Ectodermal cell (in vitro differentiated cells): ENCODE results near the gene GDPGP1.

Experiments
- H3K27ac ChIP-seq: 2 replicates; pipeline ENCODE4 v1.7.0; 2013; ENCODE audit warnings: mild to moderate bottlenecking, low read depth, low read length; ENCODE audit not compliant: insufficient read depth, poor library complexity, severe bottlenecking
- H3K27me3 ChIP-seq: 2 replicates; pipeline ENCODE4 v1.7.0; 2013; ENCODE audit warnings: mild to moderate bottlenecking, low read length; ENCODE audit not compliant: insufficient read depth, control insufficient read depth, poor library complexity, severe bottlenecking
- H3K36me3 ChIP-seq: one replicate; pipeline ENCODE4 v1.7.0; 2013; ENCODE audit warnings: low read length; ENCODE audit not compliant: control insufficient read depth, insufficient read depth
- H3K4me1 ChIP-seq: one replicate; pipeline ENCODE4 v1.7.0; 2013; ENCODE audit warnings: low read length; ENCODE audit not compliant: control insufficient read depth, insufficient read depth
- H3K4me3 ChIP-seq: 2 replicates; pipeline ENCODE4 v1.7.0; 2013; ENCODE audit warnings: low read depth, low read length, control low read depth; ENCODE audit not compliant: insufficient read depth
- H3K9me3 ChIP-seq: 2 replicates; pipeline ENCODE4 v1.7.0; 2013; ENCODE audit warnings: mild to moderate bottlenecking, low read length, moderate library complexity; ENCODE audit not compliant: control insufficient read depth
- WGBS, 2 experiments: methylation state at CpG; one replicate each; pipeline ENCODE4 v1.1.7; 2013; ENCODE audit warnings: missing lambda C conversion rate in 2 of 2; 5-methylcytosine and 5-hydroxymethylcytosine counted together

The GDPGP1 gene

DNA sequence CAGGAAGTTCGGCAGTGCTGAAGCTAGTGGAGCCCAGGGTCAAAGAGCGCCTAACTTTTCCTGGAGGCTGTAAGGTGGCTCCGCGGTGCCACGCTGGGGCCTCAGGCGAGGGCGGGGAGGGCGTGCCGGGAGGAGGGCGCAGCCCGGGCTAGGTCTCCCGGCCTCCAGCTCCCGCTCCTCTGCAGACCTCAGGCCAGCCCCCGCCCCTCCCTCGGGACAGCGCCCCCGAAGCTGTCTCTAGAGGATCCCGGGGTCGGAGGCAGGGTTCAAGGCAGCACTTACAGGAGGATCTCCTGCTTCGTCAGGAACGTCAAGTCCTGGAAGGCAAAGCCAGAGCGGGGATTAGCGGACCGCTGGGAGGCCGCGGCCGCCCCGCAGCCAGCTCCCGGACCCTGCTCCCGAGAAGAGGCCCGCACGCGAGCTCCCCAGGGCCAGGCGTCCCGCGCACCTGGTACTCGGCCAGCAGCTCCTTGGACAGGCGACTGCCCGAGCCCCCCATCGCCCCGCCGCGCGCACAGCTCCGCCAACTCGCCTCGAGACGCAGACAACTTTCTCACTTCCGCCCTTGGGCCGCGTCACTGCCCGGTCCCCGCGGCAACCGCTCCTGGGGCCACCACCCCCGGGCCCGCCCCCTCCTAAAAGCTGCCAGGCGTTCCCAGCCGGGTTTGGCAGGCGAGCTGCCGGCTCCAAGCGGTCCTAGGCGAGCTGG is 468 bp upstream of the GDPGP1 start, which contains the start of gene CIB1:
TSS of gene CIB1 (minus strand) at position 555 of the 709 bp plus-strand sequence. CDS start at position 499, 56 bp downstream.
- no peaks in the 10 kb centered on the region for H3K36me3 ChIP-seq
- H3K4me3 ChIP-seq, result peak within 1 kb of the TSS; percentile 82
- H3K9me3 ChIP-seq, result no peaks in the 10 kb centered on the region
- 0% methylated on average over 63 of the region's 63 CpGs for WGBS, 2 experiments
- H3K4me1 ChIP-seq, result peaks cover 7% of the 10 kb centered on the region
- peak within 1 kb of the TSS; percentile 13 for H3K27ac ChIP-seq
- H3K27me3 ChIP-seq, result peaks cover 10% of the 10 kb centered on the region

DNA sequence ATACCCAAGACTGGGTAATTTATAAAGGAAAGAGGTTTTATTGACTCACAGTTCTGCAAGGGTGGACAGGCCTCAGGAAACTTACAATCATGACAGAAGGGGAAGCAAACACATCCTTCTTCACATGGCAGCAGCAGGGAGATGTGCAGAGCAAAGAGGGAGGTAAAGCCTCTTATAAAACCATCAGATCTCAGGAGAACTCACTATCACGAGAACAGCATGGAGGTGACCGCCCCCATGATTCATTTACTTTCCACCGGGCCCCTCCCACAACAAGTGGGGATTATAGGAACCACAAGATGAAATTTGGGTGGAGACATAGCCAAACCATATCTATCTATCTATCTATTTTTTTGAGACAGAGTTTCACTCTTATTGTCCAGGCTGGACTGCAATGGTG is 5.4 kb downstream of the GDPGP1 start:
- Histone ChIP-seq H3K27ac (no peak overlapping the region), H3K9me3 (no peaks in the 10 kb centered on the region), H3K27me3 (no peaks in the 10 kb centered on the region), H3K4me3 (no peak overlapping the region), H3K36me3 (no peaks in the 10 kb centered on the region), H3K4me1 (peaks cover 6% of the 10 kb centered on the region)
- WGBS, 2 experiments, result 84 to 95% methylated on average over 3 of the region's 3 CpGs

DNA sequence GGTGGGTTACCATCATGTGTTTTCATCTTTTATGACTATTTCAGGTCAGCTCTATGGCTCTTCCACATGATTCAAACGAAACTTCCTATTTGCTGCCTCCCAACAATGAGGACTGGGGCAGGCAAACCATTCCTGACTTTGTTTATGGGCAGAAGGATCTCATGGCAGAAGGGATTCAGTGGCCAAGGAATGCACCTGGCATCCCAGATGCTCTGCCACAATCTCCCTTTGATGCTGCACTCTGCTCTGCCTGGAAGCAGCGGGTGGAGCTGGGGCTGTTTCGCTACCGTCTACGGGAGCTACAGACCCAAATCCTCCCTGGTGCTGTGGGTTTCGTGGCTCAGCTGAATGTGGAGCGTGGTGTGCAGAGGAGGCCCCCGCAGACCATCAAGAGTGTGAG is 6.8 kb downstream of the GDPGP1 start:
- Histone ChIP-seq H3K27me3 (no peaks in the 10 kb centered on the region), H3K9me3 (no peaks in the 10 kb centered on the region), H3K27ac (no peak overlapping the region), H3K4me1 (no peaks in the 10 kb centered on the region), H3K36me3 (no peaks in the 10 kb centered on the region), H3K4me3 (no peak overlapping the region)
- WGBS, 2 experiments, result 91 to 93% methylated on average over 8 of the region's 8 CpGs

DNA sequence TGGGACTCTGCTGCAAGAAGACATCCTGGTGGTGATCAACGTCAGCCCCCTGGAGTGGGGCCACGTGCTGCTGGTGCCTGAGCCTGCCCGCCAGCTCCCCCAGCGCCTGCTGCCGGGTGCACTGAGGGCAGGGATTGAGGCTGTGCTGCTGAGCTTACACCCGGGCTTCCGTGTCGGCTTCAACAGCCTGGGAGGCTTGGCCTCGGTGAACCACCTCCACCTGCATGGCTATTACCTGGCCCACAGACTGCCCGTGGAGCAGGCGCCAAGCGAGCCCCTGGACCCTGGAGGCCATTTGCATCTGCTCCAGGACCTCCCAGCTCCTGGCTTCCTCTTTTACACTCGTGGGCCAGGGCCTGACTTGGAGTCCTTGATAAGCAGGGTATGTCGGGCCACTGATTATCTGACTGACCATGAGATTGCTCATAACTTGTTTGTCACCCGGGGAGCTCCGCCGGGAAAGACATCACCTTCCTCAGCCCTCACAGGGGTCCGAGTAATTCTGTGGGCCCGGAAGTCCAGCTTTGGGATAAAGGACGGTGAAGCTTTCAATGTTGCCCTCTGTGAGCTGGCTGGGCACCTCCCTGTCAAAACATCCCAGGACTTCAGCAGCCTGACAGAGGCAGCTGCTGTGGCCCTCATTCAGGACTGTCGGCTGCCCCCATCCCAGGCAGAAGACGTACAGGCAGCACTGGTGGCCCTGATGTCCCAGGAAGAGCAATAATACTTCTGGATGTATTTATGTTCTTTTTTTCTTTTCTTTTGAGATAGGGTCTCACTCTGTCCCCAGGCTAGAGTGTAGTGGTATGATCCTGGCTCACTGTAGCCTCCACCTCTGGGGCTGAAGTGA is 7.6 kb downstream of the GDPGP1 start:
- Histone ChIP-seq H3K27ac (no peak overlapping the region), H3K27me3 (no peaks in the 10 kb centered on the region), H3K36me3 (no peaks in the 10 kb centered on the region), H3K9me3 (no peaks in the 10 kb centered on the region), H3K4me1 (no peaks in the 10 kb centered on the region), H3K4me3 (no peak overlapping the region)
- WGBS, 2 experiments, result 90% methylated on average over 22 of the region's 22 CpGs

DNA sequence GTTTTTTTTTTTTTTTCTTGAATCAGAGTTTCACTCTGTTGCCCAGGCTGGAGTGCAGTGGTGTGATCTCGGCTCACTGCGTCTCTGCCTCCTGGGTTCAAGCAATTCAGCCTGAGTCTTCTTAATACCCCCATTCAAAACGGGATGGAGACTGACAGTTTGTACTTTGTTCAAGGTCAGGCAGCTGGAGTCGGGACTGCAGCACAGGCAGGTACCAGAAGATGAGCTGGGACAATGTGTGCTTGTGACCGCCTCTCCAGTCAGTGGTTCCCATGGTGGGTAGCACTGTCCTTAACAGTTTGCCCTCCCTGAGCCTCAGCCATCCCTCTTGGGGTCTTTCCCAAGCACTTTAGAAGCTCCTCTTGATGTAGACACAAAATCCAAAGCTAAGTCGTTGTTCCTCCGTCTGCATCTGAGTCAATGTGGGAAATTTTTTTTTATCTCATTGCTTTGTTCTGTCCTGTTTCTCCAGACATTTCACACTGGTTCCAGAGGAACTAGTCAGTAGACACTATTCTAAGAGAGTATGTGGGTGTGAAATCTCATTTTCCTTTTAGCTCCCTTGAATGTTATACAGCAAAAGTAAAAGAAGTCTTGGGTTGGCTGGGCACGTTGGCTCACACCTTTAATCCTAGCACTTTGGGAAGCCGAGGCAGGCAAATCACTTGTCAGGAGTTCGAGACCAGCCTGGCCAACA is 10.1 kb downstream of the GDPGP1 start:
- no peak overlapping the region for H3K27ac ChIP-seq
- H3K4me1 ChIP-seq, result no peaks in the 10 kb centered on the region
- 89 to 90% methylated on average over 10 of the region's 10 CpGs for WGBS, 2 experiments
- H3K27me3 ChIP-seq, result no peaks in the 10 kb centered on the region
- no peak overlapping the region for H3K4me3 ChIP-seq
- H3K36me3 ChIP-seq, result no peaks in the 10 kb centered on the region
- no peaks in the 10 kb centered on the region for H3K9me3 ChIP-seq

DNA sequence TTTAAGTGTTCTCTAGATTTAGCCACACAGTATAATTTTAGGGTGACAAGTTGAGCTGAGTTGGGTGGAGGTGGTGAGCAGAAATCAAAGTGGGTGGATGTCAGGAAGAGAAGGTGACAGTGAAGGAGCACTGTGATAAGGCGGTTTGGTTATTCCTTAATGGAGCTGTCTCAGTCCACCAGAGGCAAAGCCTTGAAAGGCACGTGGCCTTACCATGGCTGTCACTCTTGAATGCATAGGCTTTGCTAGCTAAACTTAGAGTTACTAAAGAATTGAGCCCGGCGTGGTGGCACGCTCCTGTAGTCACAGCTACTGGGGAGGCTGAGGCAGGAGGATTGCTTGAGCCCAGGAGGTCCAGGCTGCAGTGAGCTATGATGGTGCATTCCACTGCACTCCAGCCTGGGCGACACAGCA is 14.8 kb downstream of the GDPGP1 start:
- 77 to 80% methylated on average over 6 of the region's 6 CpGs for WGBS, 2 experiments
- Histone ChIP-seq H3K4me1 (no peaks in the 10 kb centered on the region), H3K9me3 (no peaks in the 10 kb centered on the region), H3K36me3 (no peaks in the 10 kb centered on the region), H3K27ac (no peak overlapping the region), H3K27me3 (peaks cover 9% of the 10 kb centered on the region), H3K4me3 (no peak overlapping the region)

DNA sequence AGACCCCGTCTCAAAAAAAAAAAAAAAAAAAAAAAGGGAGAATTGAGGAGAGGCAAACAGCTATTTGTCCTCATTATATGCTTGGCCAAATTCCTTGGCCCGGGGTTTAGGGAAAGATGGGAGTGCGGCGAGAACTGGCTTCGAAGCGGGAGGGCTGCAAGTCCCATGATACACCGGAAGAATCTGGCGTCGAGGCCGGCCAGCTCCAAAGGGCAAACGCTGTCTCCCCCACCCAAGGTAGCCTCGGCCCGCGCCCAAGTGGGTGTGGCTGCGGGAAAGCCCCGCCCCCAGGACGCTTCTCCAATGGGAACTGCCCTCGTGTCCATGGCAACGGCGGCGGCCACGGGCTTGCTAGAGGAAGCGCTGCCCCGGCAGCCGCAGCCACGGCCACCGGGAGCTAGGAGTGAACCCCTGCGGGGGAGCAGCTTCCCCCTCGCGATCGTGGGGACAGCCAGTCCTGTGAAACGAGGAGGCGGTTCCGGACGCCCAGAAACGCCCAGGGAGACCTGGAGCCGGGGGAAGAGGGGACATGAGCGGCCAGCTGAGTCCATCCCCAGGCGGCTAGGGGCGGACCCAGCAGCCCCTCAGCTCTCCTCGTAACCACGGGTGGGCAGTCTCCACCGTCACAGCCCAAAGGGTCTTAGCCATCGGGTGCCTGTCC is 15.3 kb downstream of the GDPGP1 start, which contains the start of gene TTLL13:
TSS of gene TTLL13 (plus strand) at position 354 of the 661 bp plus-strand sequence. CDS start 1,075 bp downstream, outside the sequence.
- Histone ChIP-seq H3K36me3 (no peaks in the 10 kb centered on the region), H3K27ac (no peak within 1 kb of the TSS), H3K9me3 (no peaks in the 10 kb centered on the region), H3K27me3 (peaks cover 9% of the 10 kb centered on the region), H3K4me1 (no peaks in the 10 kb centered on the region), H3K4me3 (peak within 1 kb of the TSS; percentile 51)
- 3% methylated on average over 44 of the region's 44 CpGs for WGBS, 2 experiments

DNA sequence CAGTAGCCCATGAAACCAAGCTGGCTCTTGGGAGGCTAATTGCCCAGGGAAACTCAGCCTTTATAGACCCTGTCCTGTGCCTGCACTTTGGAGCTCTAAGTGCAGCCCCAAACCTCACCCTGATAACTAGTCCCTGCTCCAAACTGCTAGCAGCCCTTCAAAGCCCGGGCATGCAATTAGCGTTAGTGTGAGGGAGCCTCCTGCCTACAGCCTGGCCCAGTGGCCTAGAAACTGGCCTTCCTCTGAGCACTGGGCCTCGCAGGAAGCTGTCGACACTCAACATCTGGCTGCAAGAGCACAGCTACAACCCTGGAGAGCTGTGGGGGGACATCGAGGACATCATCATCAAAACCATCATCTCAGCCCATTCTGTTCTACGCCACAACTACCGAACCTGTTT is 23.8 kb downstream of the GDPGP1 start:
- Histone ChIP-seq H3K27ac (no peak overlapping the region), H3K4me3 (no peak overlapping the region), H3K36me3 (no peaks in the 10 kb centered on the region), H3K9me3 (no peaks in the 10 kb centered on the region), H3K27me3 (no peaks in the 10 kb centered on the region), H3K4me1 (no peaks in the 10 kb centered on the region)
- WGBS, 2 experiments, result 90 to 94% methylated on average over 7 of the region's 7 CpGs

DNA sequence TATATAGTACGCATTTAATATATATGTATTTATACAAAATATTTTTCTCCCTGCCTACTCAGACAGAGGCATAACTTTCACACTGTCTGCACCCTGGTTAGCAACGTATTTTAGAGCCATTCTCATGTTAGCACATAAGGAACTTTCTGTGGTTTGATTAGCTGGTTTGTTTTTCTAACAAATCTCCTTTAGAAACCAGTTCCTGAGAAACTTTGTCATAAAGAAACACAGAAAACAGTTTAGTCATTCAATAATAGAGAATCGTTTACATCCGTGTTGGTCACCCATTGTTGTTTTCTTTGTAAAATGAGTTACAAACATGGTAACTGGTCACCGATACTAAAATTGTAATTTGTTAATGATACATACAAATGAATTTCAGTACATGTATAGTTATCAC is 25.5 kb downstream of the GDPGP1 start:
- 88 to 93% methylated on average over 1 to 3 of the region's 5 CpGs for WGBS, 2 experiments
- Histone ChIP-seq H3K27ac (no peak overlapping the region), H3K4me3 (no peak overlapping the region)

More for the DNA sequence above, 25.5 kb downstream of the GDPGP1 start:
- H3K27me3 ChIP-seq, result no peaks in the 10 kb centered on the region
- peaks cover 3% of the 10 kb centered on the region for H3K4me1 ChIP-seq
- no peaks in the 10 kb centered on the region for H3K36me3 ChIP-seq
- H3K9me3 ChIP-seq, result no peaks in the 10 kb centered on the region
